ENCODE results near the gene GRWD1.
A peak's percentile ranks its signal among the peaks of the same experiment; 100 is the strongest.

GRWD1 gene

GRCh38 chr19:48496959-48497727 is 51.4 kb downstream of the GRWD1 start:
- FAIRE-seq = no peak

DNA sequence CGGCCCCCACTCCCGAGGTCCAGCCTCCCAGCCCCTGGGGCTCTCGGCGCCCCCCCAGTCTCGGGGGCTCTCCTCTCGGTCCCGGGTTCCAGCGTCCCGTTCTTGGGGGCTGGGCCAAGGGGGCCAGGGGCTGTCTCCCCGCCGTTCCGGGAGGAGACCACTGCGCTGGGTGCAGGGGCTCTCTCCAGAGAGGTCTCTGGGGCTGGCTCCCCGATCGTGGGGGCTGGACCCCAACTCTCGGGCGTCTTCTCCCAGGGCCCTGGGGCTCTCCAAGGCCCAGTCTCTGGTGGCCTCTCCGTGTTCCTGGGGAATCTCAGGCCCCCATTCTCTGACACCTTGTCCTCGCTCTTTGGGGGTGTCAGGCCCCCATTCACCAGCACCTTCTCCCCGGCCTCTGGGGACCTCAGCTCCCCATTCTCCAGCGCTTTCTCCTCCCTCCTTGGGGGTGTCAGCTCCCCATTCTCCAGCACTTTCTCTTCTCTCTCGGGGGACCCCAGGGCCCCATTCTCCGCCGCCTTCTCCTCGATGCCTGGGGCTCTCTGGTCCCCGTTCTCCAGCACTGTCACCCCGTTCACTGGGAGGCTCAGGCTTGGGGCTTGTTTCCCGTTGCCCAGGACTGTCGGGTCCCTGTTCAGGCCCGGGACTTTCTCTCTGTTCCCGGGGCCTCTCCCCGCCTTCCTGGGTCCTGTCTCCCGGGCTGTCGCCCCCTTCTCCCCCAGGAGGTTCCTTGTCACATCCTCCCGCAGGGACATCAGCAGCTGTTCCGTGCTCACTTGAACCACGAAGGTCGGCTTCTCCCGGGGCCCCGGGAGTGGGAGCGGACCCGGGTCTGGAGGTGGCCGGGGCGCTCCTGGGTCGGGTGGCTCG is 52.2 kb downstream of the GRWD1 start:
- no peak for FAIRE-seq

More at GRCh38 chr19:48496959-48497727, 51.4 kb downstream of the GRWD1 start:
- no peak for DNase-seq (ENCODE audit: low spot score)

DNA sequence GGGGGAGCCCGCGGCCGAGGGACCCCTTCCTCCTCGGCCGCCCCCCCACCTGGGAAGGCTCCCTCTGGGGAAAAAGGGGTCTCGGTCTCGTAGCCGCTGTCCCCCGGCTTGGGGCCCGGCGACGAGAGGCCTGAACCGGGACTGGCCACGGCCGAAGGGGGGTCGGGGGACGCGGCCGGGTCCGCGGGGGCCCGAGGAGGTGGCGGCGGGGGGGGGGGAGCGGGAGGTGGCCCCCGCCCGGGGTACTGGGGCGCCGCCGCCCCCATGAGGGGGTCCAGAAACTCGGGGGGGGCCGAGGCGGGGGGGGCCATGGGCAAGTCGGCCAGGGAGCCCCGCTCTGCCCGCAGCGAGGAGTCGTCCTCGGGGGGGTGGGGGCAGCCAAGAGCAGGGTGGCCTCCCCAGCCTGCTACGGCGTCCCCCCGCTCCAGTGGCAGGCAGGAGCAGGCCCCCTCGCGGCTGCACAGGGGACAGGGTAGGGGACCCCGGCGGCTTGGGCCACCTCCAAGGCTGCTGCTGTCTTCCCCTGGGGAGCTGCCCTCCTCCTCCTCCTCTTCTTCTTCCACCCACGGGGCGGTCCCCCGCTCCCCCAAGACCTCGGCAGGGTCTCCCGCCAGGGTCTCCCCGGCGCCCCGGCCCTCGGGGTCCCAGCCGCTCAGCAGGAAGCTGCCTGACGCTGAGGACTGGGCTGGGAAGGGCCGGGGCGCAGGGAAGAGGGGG is 53.0 kb downstream of the GRWD1 start:
- FAIRE-seq (no peak), DNase-seq (ENCODE audit: low spot score) (no peak)

More for the DNA sequence above, 52.2 kb downstream of the GRWD1 start:
- DNase-seq (ENCODE audit: low spot score) = no peak

GRCh38 chr19:48499316-48500090 is 53.7 kb downstream of the GRWD1 start:
- DNase-seq (ENCODE audit: low spot score) (no peak), FAIRE-seq (no peak)

GRCh38 chr19:48500830-48501493 is 55.2 kb downstream of the GRWD1 start:
- no peak for FAIRE-seq
- DNase-seq (ENCODE audit: low spot score) = no peak

DNA sequence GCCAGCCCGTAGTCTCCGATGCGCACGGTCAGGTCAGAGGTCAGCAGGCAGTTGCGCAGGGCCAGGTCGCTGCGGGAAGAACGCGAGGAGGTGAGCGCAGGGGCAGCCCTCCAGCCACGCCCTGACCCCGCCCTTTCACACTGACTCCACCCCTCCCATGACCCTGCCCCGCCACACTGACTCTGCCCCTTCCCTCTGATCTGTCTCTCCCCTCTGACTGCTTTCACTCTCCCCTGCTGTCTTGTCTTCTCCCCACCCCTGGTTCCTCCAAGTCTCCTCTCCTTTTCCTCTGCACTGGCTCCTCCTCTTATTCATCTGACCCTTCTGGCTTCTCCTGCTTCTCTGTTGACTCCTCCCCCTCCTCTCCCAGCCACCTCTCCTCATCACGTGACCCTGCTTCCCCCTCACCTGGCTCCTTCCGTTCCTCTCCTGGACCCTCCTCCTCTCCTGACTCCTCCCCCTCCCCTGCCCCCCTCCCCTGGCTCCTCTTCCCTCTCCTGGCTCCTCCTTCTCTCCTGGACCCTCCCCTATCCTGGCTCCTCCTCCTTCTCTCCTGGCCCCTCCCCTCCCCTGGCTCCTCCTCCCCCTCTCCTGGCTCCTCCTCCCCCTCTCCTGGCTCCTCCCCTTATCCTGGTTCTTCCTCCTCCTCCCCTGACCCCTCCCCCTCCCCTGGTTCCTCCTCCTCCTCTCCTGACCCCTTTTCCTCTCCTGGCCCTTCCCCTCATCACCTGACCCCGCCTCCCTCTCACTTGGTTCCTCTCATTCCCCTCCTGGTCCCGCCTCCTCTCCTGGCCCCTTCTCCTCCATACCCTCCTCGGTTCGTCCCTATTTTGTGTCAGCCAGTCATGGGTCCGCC is 55.9 kb downstream of the GRWD1 start:
- FAIRE-seq (no peak), DNase-seq (ENCODE audit: low spot score) (no peak)

DNA sequence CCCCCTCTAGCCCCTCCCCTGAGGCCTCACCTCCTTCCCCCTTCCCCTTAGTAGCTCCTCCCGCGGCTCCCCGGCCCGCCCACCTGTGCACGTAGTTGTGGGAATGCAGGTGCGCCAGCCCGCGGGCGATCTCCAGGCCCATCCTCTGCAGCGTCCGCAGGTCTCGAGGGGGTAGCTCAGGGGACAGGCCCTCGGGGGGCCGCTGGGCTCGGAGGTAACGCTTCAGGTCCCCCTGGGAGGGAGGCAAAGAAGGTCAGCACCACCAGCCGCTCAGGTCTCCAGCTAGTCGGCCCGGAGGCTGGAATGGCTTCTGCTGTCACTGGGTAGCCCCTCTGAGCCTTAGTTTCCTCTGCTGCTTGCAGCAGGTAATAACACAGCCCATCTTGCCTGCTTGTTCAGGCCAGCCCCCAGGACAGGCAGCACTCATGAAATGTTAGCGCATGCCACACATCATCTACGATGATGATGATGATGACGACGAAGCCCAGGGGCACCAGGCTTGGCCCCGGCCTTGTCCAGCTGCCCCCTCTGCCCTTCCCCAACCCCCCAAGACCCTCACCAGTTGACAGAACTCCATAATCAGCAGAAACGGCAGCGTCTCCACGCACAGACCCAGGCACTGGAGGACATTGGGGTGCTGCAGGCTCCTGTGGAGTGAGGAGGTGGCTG is 56.7 kb downstream of the GRWD1 start:
- no peak for FAIRE-seq

GRCh38 chr19:48506138-48506733 is 60.5 kb downstream of the GRWD1 start:
- DNase-seq (ENCODE audit: low spot score) = peak; percentile 68
- no peak for FAIRE-seq

More for the DNA sequence above, 56.7 kb downstream of the GRWD1 start:
- DNase-seq (ENCODE audit: low spot score) = no peak
